ENCODE results near the gene KRT6A. TPM values are rescaled to one million over a fixed set of nuclear protein-coding genes. Genes with fewer than 3 reads are reported as not detected.

Gene KRT6A
- total RNA-seq, 2 donors from 2014 or later: not detected

- no peak overlapping the region for H3K4me3 ChIP-seq
- H3K4me1 ChIP-seq: no peaks in the 10 kb centered on the region
- H3K36me3 ChIP-seq: no peaks in the 10 kb centered on the region
- no peak overlapping the region for H3K27ac ChIP-seq
- TF ChIP-seq CTCF (IDR thresholded peaks at IDR 0.05): no peak
- no peaks in the 10 kb centered on the region for H3K27me3 ChIP-seq
- DNase-seq: no peak
- H3K9me3 ChIP-seq: no peaks in the 10 kb centered on the region
- intact Hi-C loops (cut with DNase I): no loop called here
- H3K9ac ChIP-seq (ENCODE audit: low read depth in 2 of 2, low read length in 2 of 2): no peak overlapping the region
These were observed 32.0 kb upstream of the KRT6A start for GRCh38 chr12:52524898-52525591.

GRCh38 chr12:52524241-52524897 lies 31.3 kb upstream of the KRT6A start:
- Histone ChIP-seq H3K27ac (no peak overlapping the region), H3K9ac (ENCODE audit: low read depth in 2 of 2, low read length in 2 of 2) (no peak overlapping the region), H3K4me1 (no peaks in the 10 kb centered on the region), H3K36me3 (no peaks in the 10 kb centered on the region), H3K9me3 (no peaks in the 10 kb centered on the region), H3K4me3 (no peak overlapping the region), H3K27me3 (no peaks in the 10 kb centered on the region)
- no peak for TF ChIP-seq CTCF (IDR thresholded peaks at IDR 0.05)
- intact Hi-C loops (cut with DNase I): no loop called here
- DNase-seq: no peak

DNA sequence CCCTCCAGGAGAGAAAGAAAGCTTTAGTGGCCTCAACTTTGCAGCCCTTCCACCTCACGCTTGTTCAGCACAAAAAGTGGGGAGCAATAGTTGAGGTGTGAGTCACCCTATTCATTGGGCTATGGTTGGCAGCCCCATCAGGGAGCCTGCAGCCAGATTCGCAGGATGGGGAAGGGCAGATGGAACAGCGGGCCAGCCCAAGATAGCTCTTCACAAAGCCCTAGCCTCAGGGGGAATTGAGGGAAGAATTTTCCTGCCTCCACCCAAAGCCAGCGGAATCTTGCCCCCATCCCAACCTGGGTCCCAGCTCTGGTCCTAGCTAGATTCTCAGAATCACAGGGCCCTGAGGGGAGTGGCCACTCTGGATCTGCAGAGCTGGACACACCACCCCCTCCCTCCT lies 30.8 kb upstream of the KRT6A start:
- intact Hi-C loops (cut with DNase I): no loop called here
- Histone ChIP-seq H3K4me3 (no peak overlapping the region), H3K27ac (no peak overlapping the region), H3K4me1 (no peaks in the 10 kb centered on the region), H3K27me3 (no peaks in the 10 kb centered on the region), H3K36me3 (no peaks in the 10 kb centered on the region), H3K9ac (ENCODE audit: low read depth in 2 of 2, low read length in 2 of 2) (no peak overlapping the region), H3K9me3 (no peaks in the 10 kb centered on the region)
- TF ChIP-seq CTCF (IDR thresholded peaks at IDR 0.05): no peak
- DNase-seq: no peak

DNA sequence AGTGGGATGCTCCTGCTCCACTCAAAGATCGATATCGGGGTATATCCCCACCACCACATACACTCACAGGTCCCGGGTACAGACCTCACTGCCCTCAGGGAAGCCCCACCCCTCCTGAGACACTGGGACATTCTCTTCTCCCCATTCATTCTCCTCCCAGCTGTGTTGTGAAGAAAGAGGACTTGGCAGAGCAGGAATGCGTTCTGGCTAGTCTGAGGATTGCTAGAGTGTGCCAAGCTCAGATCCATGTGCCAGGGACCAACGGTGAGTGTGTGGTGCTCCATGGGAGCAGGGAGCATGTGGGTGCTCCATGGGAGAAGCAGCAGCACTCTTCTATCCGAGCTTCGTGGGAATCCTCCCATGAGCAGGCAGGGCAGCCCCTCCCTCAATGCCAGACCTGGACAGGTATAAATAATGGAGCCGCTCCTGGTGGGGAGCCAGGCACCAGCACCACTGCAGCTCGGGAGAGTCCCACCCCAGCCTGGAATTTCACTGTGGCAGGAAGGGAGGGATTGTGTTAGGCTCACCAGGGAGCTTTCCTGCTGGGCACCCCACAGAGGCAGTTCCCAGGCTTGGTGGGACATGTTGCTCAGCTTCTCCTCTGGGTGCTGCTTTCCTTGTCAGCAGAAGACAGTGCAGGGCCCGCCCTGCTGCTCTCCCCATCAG lies 29.4 kb upstream of the KRT6A start:
- Histone ChIP-seq H3K9me3 (no peaks in the 10 kb centered on the region), H3K9ac (ENCODE audit: low read depth in 2 of 2, low read length in 2 of 2) (no peak overlapping the region), H3K27me3 (no peaks in the 10 kb centered on the region), H3K4me1 (no peaks in the 10 kb centered on the region), H3K4me3 (no peak overlapping the region), H3K36me3 (no peaks in the 10 kb centered on the region), H3K27ac (no peak overlapping the region)
- intact Hi-C loops (cut with DNase I): no loop called here
- no peak for DNase-seq
- no peak for TF ChIP-seq CTCF (IDR thresholded peaks at IDR 0.05)

DNA sequence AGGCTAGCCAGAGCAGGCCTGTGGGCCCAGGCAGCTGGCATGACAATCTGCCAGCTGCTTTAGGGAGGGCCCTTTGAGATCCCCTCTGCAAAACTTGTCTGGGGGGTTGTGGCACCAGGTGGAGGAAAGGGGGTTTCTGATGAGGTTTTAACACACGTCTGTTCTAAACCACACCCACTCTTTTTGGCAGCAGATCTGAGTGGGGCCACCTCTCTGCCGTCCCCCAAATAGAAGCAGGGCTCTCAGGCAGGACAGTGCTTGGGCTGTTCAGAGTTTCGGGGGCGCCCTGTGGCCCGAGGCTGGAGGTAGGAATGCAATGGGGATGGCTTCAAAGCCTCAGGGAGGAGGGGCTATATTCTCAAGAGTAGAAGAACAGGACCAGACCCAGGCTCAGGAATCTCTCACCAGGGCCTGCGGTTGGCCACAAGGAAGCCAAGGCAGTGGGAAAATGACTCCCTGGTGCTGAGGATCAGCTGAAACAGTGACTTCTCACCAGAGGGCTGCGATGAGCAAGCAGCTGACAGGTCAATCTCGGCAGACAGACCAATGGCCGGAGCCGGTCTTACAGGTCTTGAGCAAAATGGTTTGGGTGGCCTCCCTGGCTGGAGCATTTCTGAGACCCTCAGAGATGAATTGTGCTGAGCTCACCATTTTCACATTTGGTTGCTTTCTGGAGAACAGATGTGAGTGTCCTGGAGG lies 28.7 kb upstream of the KRT6A start:
- DNase-seq: peak; percentile 6
- Histone ChIP-seq H3K4me1 (no peaks in the 10 kb centered on the region), H3K9ac (ENCODE audit: low read depth in 2 of 2, low read length in 2 of 2) (no peak overlapping the region), H3K27ac (no peak overlapping the region), H3K9me3 (no peaks in the 10 kb centered on the region), H3K27me3 (no peaks in the 10 kb centered on the region), H3K4me3 (no peak overlapping the region), H3K36me3 (no peaks in the 10 kb centered on the region)
- intact Hi-C loops (cut with DNase I): no loop called here
- no peak for TF ChIP-seq CTCF (IDR thresholded peaks at IDR 0.05)

Data from colonic mucosa (tissue), 4 donors.